Right renal cortex interstitium (tissue), 3 donors: ENCODE data around the gene FBLN5. TPM values are rescaled to one million over a fixed set of nuclear protein-coding genes. Genes with fewer than 3 reads are reported as not detected.
"Not testable (repeated sequence)": the region's sequence is repeated elsewhere in the genome, so short reads cannot be mapped to it uniquely, and the experiment has no call there.

Source experiments
- DNase-seq, 3 donors: peaks; one replicate each; pipeline ENCODE4 v3.0.0-alpha.2; 2013; ENCODE audit warnings: low read depth in 3 of 3, low spot score in 2 of 3
- polyA plus RNA-seq, 3 donors: library from polyadenylated mRNA; unstranded; fragments of 120-200 nt; gene quantifications; one replicate each; pipeline ENCODE4 v1.2.1, GENCODE V29; 2013; ENCODE audit not compliant: insufficient read length in 3 of 3

Gene FBLN5
- polyA plus RNA-seq, 3 donors: 125 to 164 (median 151) TPM

DNA sequence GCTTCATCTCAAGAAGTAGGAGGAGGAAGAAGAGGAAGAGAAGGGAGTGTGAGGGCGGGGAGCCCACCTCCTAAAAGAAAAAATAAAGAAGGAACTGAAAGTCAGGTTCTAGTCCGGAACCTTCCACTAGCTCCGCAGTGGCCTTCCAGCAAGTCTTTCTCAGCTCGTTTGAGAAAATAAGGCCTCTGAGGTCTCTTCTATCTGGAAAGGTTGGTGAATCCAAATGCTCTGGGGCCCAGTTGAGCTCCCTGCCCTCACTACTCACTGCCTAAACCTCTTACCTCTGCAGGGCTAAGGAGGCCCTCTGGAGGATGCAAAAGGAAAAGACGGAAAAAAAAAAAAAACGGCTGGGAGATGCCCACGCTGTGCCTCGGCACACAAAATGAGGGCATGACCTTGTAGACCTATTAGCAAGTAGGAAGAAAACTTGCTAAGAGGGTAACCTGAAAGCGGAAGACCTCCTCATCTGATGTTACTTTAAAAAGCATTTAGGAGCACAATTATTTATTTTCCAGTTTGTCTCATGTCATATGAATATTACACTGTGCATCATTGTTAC is 35.9 kb downstream of the FBLN5 start:
- no peak for DNase-seq

DNA sequence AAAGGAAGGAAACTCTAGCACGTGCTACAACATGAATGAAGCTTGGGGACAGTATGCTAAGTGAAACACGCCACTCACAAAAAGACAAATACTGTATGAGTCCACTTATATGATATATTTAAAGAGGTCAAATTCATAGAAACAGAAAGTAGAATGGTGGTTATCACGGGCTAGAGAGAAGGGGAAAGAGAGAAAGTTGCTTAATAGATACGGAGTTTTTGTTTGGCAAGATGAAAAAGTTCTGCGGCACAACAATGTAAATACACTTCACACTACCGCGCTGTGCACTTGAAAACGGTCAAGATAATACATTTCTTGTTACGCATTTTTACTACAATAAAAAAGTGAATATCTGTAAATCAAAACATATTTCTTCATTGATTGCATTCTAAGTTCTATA is 37.3 kb downstream of the FBLN5 start:
- DNase-seq: no peak

DNA sequence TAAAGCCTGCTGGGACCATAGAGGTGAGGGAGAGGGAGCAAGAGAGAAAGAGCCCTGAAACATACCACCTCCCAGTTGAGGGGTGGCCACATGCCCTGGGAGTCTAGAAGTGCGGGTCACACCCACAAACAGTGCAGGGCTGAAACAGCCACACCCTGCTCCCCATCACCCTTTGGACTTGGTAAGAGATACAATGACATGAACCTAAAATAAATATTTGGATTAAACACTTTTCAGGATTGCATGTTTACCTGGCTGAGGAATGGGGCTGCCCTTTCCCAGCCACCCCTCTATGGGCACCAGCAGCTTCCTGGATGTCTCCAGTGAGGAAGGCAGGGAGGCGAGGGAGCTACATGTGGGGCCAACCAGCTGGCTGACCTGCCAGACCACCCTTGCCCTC is 41.1 kb downstream of the FBLN5 start:
- no peak for DNase-seq

DNA sequence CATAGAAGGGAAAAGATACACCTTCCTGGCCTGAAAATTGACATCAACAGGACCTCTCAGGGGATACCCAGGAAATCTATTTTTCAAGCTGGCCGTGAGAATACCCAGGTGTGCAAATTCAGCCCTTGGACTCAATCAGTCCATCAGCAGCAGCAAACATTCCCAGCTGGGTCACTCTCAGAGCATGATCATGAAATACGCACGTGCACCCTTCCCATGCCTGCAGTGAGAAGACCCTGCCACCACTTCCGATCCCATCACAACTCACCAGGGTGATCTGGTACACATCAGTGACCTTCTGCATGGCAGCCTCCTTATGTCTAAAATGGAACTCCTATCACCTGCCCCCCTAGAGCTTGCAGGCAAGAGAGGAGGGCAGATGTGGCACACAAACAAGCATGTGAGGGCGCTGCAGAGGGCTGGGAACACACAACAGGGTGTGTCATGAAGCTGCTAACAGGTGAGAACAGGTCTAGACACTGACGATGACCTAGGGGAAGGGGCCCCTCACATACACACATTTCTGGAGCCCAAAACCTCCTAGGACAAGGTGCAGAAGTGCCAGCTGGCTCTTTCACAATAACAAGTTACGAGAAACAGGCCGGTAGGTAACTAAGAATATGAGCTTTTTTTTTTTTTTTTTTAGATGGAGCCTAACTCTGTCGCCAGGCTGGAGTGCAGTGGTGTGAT is 42.4 kb downstream of the FBLN5 start:
- no peak for DNase-seq

DNA sequence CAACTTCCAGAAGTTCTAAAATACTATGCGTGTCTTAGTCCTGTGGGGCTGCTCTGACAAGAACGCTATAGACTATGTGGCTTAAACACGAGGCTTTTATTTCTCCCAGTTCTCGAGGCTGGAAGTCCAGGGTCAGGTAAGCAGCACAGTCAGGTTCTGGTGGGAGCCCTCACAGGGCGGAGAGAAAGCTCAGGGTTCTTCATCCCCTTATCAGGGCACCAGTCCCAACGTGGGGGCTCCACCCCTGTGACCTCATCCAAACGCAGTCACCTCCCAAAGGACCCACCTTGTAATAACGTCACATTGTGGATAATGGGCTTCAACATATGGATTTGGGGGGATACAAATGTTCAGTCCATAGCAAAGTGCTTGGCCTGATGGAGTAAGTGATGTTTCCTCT is 43.0 kb downstream of the FBLN5 start:
- no peak for DNase-seq

DNA sequence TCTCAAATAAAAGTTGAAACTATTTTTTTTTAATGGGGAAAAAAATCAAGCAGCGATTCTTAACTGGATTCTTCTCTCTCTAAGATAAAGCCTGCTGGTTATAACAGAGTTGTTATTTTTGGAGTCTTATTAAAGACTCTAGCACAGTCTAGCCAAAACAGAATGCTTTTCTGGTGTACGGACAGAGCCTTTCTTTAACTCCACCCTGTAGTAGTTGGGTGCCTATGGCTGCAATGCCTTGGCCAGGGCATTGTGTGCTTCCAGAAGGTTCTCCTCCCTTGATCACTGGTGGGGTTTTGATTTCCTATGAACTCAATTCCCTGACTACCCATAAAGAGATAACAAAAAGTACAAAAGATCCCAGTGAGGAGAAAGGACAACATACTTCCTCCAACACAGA is 44.4 kb downstream of the FBLN5 start:
- no peak for DNase-seq

DNA sequence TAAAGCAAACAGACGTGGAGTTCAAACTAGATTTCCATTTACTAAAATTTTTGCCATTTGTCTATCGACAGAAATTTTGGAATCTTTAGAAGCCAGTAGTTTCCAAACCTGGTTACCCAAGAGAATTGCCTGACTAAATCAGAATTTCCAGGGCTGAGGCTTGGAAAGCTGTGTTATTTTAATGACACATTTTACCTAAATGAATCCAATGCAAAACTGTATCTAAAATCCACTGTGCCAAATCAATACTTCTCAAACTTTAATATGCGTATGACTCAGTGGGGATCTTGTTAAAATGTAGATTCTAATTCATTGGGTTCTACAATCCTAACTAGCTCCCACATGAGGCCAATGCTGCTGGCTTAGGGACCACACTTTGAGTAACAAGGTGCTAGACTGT is 45.2 kb downstream of the FBLN5 start:
- DNase-seq: no peak

DNA sequence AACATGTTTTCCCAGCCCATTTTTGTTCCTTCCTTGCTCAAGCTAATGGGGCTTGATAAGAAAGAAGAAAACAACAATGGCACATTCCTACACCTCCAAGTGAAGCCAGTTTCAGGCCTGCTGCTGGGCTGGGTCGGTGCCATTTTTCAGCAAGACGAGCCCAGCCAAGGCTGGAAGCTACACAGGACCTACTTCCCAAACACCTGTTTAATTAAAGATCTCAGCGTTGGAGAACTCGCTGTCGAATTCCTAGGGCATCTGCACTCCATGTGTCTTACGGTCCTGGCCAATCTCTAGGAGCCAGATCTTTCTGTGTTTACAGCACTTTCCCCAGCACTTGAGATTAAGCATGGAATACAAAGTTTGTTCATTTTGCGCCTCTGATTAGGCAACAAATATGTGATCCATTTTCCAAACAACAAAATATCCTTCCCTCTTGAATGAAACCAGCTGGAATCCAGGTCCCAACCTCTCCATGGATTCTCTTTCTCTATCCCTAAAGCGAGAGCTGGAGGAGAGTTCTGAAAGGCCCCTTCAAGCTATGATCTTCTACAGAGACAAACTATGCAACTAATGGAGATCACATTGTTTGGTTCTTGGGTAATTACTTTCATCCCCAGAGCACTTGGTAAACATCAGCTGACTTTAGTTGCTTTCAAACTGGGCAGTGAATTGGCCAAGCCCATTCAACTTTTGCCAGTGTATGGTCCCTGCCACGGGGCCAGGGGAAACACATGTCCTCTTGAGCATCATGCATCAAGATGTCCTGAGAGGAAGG is 45.9 kb downstream of the FBLN5 start:
- no peak for DNase-seq

DNA sequence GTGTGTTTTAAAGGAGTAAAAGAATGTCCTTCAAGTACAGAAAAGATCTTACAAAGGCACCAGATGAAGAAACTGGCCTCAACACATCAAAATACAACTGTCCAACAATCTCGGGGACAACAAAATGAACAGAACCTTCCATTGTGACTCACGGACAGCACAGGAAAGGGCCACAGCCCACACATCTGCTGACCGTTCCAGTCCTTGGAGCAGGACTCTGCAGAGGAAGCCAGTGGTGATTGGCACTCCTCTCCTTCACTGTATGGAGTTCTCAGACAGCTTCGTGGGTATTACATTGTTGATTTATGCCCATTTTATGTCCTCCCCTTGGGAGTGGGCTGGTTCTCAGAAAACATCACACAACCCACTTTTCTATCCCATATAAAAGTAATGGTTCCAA is 47.7 kb downstream of the FBLN5 start:
- DNase-seq: no peak

DNA sequence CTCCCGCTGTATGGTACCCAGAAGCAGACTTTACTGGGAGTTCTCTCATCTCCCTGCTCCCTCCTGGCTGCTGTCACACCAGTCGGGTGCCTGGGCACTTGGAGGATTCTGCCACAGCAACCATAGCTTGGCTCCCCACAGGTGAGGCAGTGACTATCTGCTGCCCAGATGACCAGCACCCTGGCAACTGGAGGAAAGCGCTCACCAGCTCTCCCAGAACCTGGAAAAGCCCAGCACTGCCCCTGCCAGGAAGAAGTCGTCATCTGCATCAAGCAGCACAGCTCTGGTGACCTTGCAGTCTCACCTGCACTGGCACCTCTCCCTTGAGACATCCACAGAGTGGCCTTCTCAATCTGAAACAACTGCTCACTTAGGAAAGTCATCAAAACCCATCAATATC is 48.3 kb downstream of the FBLN5 start:
- DNase-seq: no peak

DNA sequence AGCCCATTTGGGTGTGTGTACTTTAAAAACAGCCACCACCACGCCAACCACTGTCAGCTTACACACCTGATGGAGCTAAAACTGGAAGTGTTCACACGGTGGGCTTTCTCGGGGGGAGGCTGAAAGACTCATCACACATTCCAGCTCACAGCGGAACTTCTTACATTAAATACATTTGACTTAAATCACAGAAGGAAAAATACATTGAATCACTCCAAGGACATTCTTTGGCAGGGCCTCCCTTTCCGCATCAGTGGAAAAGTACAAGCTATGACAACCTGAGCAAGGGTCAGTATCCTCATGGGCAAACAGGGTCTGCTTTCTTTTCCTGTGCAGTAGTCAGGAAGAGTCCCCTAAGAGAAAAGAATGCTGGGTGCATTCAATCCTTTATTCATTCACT is 49.1 kb downstream of the FBLN5 start:
- no peak for DNase-seq

DNA sequence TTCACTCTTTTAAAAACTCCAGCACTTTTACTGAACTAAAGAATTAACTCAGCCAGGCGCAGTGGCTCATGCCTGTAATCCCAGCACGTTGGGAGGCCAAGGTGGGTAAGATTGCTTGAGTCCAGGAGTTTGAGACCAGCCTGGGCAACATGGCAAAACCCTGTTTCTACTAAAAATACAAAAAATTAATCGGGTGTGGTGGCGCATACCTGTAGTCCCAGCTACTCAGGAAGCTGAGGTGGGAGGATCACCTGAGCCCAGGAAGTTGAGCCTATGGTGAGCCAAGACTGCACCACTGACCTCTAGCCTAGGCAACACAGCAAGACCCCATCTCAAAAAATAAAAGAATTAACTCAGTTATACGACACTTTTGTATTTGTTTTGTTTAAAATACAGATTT is 49.8 kb downstream of the FBLN5 start:
- DNase-seq: not testable (repeated sequence)

DNA sequence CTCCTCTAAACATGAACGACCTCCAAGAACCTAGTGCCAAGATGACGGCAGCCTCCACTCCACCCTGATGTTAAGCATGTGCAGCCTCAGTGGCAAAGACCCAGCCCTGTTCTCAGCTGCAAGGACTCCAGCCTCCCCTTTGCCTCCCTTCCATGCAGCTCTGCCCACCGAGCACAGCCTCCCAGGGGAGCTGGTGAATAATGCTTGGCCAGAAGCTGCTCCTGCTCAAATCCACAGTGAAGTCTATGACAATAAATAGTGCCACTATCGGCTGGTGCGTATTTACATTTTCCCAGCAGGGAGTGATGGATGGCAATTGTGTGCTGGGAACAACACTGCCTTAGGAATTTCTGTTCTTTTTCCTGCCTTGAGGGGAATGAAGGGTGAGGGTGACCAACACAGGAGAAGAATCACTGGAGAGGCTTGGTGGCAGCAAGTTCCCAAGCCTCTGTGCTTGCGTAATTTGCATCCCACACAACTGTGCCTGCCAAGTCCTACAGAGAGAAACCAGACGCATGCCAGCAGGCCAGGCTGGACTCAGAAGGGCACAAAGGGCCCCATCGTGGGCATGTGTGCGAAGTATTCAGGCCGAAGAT is 50.3 kb downstream of the FBLN5 start:
- no peak for DNase-seq

DNA sequence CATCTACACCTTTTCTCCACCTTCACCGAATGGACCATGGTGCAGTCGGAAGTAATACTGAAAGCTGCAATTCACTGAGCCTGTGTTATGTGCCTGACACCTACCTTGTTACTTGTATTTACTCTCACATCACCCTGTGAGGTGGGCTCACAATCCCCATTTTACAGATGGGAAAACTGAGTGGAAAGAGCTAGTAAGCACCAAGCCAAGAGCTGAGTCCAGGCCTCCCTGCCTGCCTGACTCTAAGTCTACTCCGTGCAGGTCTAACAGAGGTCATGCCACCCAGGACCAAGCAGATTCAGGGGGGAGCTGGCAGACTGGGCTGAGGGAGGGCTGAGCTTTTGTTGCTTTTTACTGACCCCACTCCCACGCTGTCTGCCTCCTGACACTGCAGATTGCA is 51.1 kb downstream of the FBLN5 start:
- no peak for DNase-seq

DNA sequence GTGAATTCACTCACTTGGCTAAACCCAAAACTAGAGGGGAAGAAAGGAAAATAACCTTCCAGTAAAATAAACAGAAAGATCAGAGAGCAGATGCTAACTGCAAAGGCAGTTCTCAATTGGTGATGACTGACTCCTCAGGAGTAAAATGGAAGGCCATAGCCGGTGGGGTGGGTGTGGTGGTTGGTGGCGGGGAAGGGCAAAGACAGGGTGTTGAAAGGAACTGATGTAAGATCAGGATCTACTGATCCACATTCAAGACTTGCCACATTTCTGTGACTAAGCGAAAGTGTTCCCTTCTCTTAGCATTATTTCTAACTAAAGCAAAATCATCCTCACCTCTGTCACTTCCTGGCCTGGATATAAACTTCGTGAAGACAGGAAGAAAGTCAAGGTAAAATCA is 53.8 kb downstream of the FBLN5 start:
- no peak for DNase-seq

DNA sequence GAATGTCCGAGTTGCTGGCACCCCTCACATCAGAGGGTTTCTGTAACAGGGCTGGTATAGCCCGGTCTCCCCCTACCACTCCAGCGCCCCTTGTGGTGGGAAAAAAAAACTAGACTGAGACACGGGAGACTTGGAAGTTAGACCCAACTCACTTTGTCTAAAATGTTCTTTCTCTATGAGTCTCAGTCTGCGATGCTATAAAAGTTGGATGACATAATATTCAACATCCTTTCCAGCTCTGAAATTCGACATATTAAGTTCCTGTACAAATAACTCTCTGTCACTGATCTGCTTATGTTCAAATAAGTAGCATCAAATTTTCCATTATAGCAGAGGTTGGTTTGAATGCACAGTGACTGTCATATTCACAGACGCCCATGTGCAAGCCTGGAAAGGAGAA is 54.5 kb downstream of the FBLN5 start:
- DNase-seq: no peak

DNA sequence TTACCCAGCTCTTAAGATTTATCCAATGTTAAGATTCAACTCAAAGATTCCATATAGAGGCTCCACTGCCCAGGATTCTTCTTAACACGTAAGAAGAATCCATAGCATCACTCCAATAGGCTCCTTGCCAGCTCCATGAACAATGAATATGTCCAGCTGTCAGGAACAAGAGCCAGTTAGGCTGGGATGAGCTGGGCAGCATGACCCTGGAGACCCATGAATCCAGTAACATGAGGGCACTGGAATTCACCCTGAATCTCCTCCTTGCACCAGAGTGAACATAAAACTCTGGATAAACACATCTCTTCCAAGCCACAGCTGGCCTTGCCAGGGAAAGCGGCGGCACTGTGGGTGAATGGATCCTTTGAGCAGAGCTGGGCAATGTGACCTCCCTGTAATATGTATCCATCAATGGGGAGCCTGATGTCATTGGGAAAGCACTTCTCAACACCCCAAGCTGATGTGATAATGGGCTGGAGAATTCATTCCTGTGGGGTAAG is 55.7 kb downstream of the FBLN5 start:
- no peak for DNase-seq

DNA sequence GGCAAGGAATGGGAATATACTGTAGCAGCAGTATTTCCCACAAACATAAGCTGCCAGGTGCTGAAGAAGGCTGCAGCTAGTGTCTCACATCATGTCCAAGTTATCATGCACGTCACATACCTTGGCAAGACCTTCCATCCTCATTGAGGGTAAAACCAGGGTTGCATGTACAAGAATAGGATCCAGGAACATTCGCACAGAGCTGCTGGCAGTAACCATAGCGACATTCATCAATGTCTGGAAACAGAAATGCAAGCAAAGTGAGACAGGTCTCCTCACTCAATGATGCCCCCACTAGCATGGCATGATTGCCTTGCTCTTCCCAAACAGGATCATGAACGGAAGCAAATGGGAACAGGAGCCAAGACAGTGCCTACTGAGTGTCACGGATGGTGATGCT is 56.4 kb downstream of the FBLN5 start:
- DNase-seq: no peak

DNA sequence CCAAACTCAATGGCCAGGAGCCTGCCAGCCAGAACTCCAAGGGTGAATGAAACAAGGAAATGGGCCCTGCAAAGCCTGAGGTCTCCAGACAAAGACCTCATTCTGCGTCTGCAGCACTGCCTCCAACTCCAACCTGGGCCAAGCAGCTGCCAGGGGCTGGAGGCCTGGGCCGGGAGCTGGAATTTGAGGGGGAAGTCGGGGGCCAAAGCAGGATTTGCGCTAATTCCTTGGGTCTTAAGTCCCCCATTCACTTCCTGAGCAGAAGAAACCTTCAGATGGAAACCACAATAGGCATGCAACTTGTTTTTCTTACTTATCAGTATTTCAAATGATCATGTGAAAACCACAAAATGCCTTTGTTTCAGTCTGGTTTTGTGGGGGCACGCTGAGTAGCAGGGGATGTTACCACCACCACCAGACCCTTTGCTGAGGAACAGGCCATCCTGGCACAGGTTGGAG is 57.2 kb downstream of the FBLN5 start:
- no peak for DNase-seq

DNA sequence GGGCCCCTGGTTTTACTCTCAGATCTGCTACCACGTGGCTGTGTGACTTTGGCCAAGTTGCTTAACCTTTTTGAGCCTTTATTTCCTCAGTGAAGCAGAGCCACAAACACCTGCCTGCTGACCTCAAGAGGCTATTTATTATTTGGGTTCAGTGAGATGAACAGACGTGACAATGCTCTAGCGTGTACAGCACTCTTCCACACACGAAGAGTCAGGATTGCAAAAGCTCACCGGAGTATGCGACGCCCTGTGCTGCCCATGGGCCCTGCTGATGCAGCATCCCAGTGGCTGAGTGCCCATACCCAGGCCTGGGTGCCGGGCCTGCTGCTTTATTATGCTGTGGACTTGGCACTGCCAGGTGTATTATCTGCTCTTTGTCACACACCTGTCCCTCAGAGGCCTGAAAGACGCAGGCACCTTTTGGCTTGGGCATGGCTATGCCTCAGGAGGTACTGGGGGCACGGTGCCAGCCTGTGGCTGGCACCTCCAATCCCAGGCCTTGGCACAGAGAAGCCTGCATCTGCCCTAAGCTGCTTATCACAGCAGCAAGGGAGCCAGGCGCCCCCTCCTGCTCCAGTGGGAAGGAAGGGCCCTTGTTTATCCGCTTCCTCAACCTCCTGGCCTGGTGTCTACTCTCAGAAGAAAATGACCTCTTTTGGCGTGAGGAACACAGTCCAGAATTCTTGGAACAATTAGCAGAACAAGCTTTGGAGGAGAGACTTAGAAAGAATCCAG is 57.9 kb downstream of the FBLN5 start:
- no peak for DNase-seq
